Pancreas (tissue), 10 donors: ENCODE measurements around the gene CUX1. TPM values are rescaled to one million over a fixed set of nuclear protein-coding genes. Genes with fewer than 3 reads are reported as not detected.
"Not testable (repeated sequence)": the region's sequence is repeated elsewhere in the genome, so short reads cannot be mapped to it uniquely, and the experiment has no call there.

ENCODE experiments used
- ATAC-seq, 4 donors: fragments of 200-7000 bp; cut with Tn5 transposase; one replicate each; pipeline versions ENCODE4 v1.8.0 to v1.9.1; 2020; ENCODE audit warnings: mild to moderate bottlenecking in 4 of 4, moderate library complexity in 4 of 4
- DNase-seq, 6 donors: peaks; one replicate each; pipeline ENCODE4 v3.0.0-alpha.2; 2020
- FAIRE-seq: peaks from 2 replicates; lab custom pipeline; 2012; peaks lifted over from hg19 to GRCh38; lab: Jason Lieb, UNC
- H3K27ac ChIP-seq, 4 donors: fragments of 200-600 bp; sonication (generic); 1 replicate in 3 of 4; 2 replicates in 1 of 4; pipeline versions ENCODE4 v1.5.0 to v1.8.0; 2020
- H3K27me3 ChIP-seq, 4 donors: fragments of 200-600 bp; one replicate each; pipeline ENCODE4 v1.8.0; 2021
- H3K36me3 ChIP-seq, 3 donors: fragments of 200-600 bp; sonication (generic) in 1 of 3; one replicate each; pipeline versions ENCODE4 v1.5.0 to v1.8.0; 2020 to 2021
- H3K4me1 ChIP-seq, 3 donors: fragments of 200-600 bp; one replicate each; pipeline ENCODE4 v1.8.0; 2021
- H3K4me3 ChIP-seq, 4 donors: fragments of 200-600 bp; sonication (generic) in 2 of 4; one replicate each; pipeline versions ENCODE4 v1.5.0 to v1.8.0; 2020 to 2021
- H3K9me3 ChIP-seq, 4 donors: fragments of 200-600 bp; one replicate each; pipeline ENCODE4 v1.8.0; 2021
- CTCF ChIP-seq, 4 donors: fragments of 200-600 bp; sonication (generic) in 3 of 4; IDR thresholded peaks; one replicate each; pipeline versions ENCODE4 v1.5.0 to v1.8.0; 2021; ENCODE audit warnings: antibody characterized with exemption in 4 of 4
- WGBS, 2 donors: extraction: QIAGEN DNeasy Blood & Tissue Kit; methylation state at CpG; one replicate each; pipeline ENCODE4 v1.1.7; 2013; 5-methylcytosine and 5-hydroxymethylcytosine counted together
- intact Hi-C, 3 donors: fragments of 100-400 bp; cut with DNase I; formaldehyde crosslinking; loops; one replicate each; pipeline versions ENCODE4 v1.11.1 to v1.14.2; 2022
- polyA plus RNA-seq, 2 donors: library from polyadenylated mRNA; stranded (reverse); fragments of 200-250 nt; gene quantifications; one replicate each; pipeline ENCODE4 v1.2.3, GENCODE V29; 2013
- total RNA-seq, 6 donors: library from RNA; stranded (reverse); fragmentation: NEBNext Ultra II Directional in 4 of 6; extraction: Animal tissue kit (Norgen Biotek cat#: 25700) in 4 of 6; gene quantifications; one replicate each; pipeline versions ENCODE4 v1.2.1 to v1.2.4, GENCODE V29; 2021 to 2023
- donor health status: healthy with polysubstance abuse.
- donor health status: DM: no; HTN: no; CAD: no; lungs with moderate emphysema.
- donor health status: DM: no; HTN: no; CAD: no.
- donor health status: control.
- donor health status: control.
- donor health status: Bipolar disorder and iron deficiency.
- donor health status: DM: yes; HTN: yes; CAD: no.
- donor health status: DM: no; HTN: no; CAD: no.
- donor health status: DM: no; HTN: no; CAD: no.
- donor health status: DM: yes; HTN: yes; CAD: no.

Gene CUX1
- total and polyA plus RNA-seq, 8 donors, result 18.9 to 61.2 (median 45.1) TPM

- H3K27ac ChIP-seq, result no peak overlapping the region
- no peak for FAIRE-seq
- no peak for ATAC-seq
- WGBS, 2 donors, result 91 to 95% methylated on average over 10 of the region's 10 CpGs
- intact Hi-C loops, result no loop called here
- no peak for TF ChIP-seq CTCF (IDR thresholded peaks at IDR 0.05)
- H3K9me3 ChIP-seq, result no peaks in the 10 kb centered on the region
- H3K4me1 ChIP-seq, result no peaks in the 10 kb centered on the region
- peak in 1 of 6 donors; percentile 8 for DNase-seq
- H3K4me3 ChIP-seq, result no peak overlapping the region
- no peaks in the 10 kb centered on the region for H3K27me3 ChIP-seq
- H3K36me3 ChIP-seq, result no peaks in the 10 kb centered on the region
Measured at GRCh38 chr7:102297487-102298218, 480.2 kb downstream of the CUX1 start.

- intact Hi-C loops, result no loop called here
- peak in 2 of 4 donors; percentile 9 to 46 for ATAC-seq
- H3K27me3 ChIP-seq, result no peaks in the 10 kb centered on the region
- no peaks in the 10 kb centered on the region for H3K9me3 ChIP-seq
- H3K4me3 ChIP-seq, result peak overlapping the region in 1 of 4 donors; percentile 28
- DNase-seq, result peak in 1 of 6 donors; percentile 43
- TF ChIP-seq CTCF (IDR thresholded peaks at IDR 0.05), result no peak
- H3K36me3 ChIP-seq, result no peaks in the 10 kb centered on the region
- WGBS, 2 donors, result 30 to 34% methylated on average over 73 to 84 of the region's 84 CpGs
- no peaks in the 10 kb centered on the region for H3K4me1 ChIP-seq
- H3K27ac ChIP-seq, result no peak overlapping the region
- FAIRE-seq, result no peak
Measured at GRCh38 chr7:102300643-102301221, 483.3 kb downstream of the CUX1 start.

- FAIRE-seq, H3K36me3 ChIP-seq, H3K4me3 ChIP-seq, H3K9me3 ChIP-seq, ATAC-seq, intact Hi-C loops, DNase-seq, H3K4me1 ChIP-seq, H3K27me3 ChIP-seq, H3K27ac ChIP-seq: not testable (repeated sequence)
- 91% methylated on average over 14 of the region's 14 CpGs for whole genome bisulfite sequencing, 2 donors
Measured at GRCh38 chr7:102301367-102301766, 483.9 kb downstream of the CUX1 start.

- 89 to 92% methylated on average over 6 of the region's 6 CpGs for WGBS, 2 donors
- intact Hi-C loops, result no loop called here
- TF ChIP-seq CTCF (IDR thresholded peaks at IDR 0.05), result no peak
- Histone ChIP-seq H3K27ac (no peak overlapping the region), H3K4me1 (no peaks in the 10 kb centered on the region), H3K4me3 (no peak overlapping the region), H3K36me3 (no peaks in the 10 kb centered on the region), H3K27me3 (no peaks in the 10 kb centered on the region), H3K9me3 (no peaks in the 10 kb centered on the region)
- peak in 1 of 6 donors; percentile 51 for DNase-seq
- ATAC-seq, result no peak
- FAIRE-seq, result no peak
Measured at GRCh38 chr7:102302025-102302424, 484.6 kb downstream of the CUX1 start.

- Histone ChIP-seq H3K9me3 (no peaks in the 10 kb centered on the region), H3K27me3 (no peaks in the 10 kb centered on the region), H3K27ac (no peak overlapping the region), H3K4me1 (no peaks in the 10 kb centered on the region), H3K36me3 (no peaks in the 10 kb centered on the region), H3K4me3 (no peak overlapping the region)
- DNase-seq (peak in 1 of 6 donors; percentile 30), FAIRE-seq (no peak), ATAC-seq (no peak)
- intact Hi-C loops, result no loop called here
- no peak for TF ChIP-seq CTCF (IDR thresholded peaks at IDR 0.05)
- 79% methylated on average over 13 of the region's 13 CpGs for WGBS, 2 donors
Measured at GRCh38 chr7:102303669-102304422, 486.4 kb downstream of the CUX1 start.
